Mesothelial cell of epicardium (in vitro differentiated cells): Measurements from ENCODE around the gene CCT5. TPM values are rescaled to one million over a fixed set of nuclear protein-coding genes. Genes with fewer than 3 reads are reported as not detected.

ENCODE experiments used
- DNase-seq, 2 experiments: peaks; one replicate each; pipeline ENCODE4 v3.0.0; 2021; ENCODE audit warnings: low spot score in 2 of 2; ENCODE audit not compliant: unreplicated experiment in 2 of 2
- H3K27ac Mint-ChIP-seq: 2 replicates; pipeline ENCODE4 v1.8.0; 2021; ENCODE audit warnings: mixed read lengths
- H3K27me3 Mint-ChIP-seq: 2 replicates; pipeline ENCODE4 v1.8.0; 2021; ENCODE audit warnings: low read depth, mixed read lengths
- H3K36me3 Mint-ChIP-seq: 2 replicates; pipeline ENCODE4 v1.8.0; 2021; ENCODE audit warnings: mixed read lengths
- H3K4me1 Mint-ChIP-seq: 2 replicates; pipeline ENCODE4 v1.8.0; 2021; ENCODE audit warnings: mixed read lengths
- H3K4me3 Mint-ChIP-seq: 2 replicates; pipeline ENCODE4 v1.8.0; 2021; ENCODE audit warnings: mild to moderate bottlenecking, moderate library complexity, mixed read lengths
- H3K9me3 Mint-ChIP-seq: 2 replicates; pipeline ENCODE4 v1.8.0; 2021; ENCODE audit warnings: mixed read lengths
- total RNA-seq: library from RNA; stranded (reverse); gene quantifications from 3 replicates; pipeline ENCODE4 v1.2.1, GENCODE V29; 2021
- TF ChIP-seq, protein P1 (sequence below): fragments of 200-600 bp; sonication (generic); IDR thresholded peaks from one replicate; pipeline ENCODE4 v1.5.0; 2021; ENCODE audit warnings: antibody characterized with exemption; ENCODE audit not compliant: unreplicated experiment

CCT5 gene
- total RNA-seq, 1 donor from 2014 or later, result 141 TPM

DNA sequence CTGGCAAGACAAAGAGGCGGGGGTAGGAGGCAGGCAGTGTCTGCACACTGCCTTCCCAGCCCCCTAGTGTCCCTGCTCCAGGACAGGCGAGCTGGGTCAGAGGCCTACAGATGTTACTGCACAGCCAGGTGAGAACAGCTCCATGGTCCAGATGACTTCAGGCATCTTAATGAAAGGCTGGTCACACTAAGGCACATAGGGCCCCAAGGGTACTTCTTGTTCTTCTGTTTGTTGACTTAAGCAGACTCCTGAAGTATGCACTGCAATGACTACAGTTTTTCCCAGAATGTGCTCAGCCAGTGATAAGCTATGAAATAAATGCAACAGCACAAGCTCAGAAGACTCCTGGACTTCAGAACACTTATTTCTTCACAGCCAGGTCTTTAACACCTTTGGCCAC, 27.8 kb upstream of the CCT5 start:
- Mint-ChIP-seq H3K36me3 (peaks cover 28% of the 10 kb centered on the region), H3K9me3 (peaks cover 16% of the 10 kb centered on the region), H3K4me1 (no peaks in the 10 kb centered on the region), H3K27me3 (no peaks in the 10 kb centered on the region), H3K27ac (no peak overlapping the region), H3K4me3 (no peak overlapping the region)
- TF ChIP-seq, protein P1, sequence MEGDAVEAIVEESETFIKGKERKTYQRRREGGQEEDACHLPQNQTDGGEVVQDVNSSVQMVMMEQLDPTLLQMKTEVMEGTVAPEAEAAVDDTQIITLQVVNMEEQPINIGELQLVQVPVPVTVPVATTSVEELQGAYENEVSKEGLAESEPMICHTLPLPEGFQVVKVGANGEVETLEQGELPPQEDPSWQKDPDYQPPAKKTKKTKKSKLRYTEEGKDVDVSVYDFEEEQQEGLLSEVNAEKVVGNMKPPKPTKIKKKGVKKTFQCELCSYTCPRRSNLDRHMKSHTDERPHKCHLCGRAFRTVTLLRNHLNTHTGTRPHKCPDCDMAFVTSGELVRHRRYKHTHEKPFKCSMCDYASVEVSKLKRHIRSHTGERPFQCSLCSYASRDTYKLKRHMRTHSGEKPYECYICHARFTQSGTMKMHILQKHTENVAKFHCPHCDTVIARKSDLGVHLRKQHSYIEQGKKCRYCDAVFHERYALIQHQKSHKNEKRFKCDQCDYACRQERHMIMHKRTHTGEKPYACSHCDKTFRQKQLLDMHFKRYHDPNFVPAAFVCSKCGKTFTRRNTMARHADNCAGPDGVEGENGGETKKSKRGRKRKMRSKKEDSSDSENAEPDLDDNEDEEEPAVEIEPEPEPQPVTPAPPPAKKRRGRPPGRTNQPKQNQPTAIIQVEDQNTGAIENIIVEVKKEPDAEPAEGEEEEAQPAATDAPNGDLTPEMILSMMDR, result no peak
- DNase-seq, result no peak

DNA sequence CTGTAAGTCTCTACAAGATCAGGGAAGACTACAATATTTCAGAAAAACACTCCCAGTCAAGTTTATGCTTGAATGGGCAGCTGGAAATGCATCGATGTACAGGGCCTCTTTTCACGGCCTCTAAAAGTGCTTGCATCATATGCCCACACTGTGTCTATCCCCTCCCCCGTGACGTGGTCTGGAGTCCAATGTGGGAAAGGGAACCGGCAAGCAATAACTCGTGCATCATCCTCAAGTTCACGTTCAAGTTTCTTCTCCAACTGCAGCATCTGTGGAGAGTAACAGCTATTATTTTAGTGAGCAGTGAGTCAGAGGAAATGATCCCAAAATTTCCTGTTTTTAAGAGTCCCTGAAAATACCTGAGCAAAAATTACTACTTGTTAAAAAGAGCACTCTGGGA, 22.7 kb upstream of the CCT5 start:
- DNase-seq, result no peak

DNA sequence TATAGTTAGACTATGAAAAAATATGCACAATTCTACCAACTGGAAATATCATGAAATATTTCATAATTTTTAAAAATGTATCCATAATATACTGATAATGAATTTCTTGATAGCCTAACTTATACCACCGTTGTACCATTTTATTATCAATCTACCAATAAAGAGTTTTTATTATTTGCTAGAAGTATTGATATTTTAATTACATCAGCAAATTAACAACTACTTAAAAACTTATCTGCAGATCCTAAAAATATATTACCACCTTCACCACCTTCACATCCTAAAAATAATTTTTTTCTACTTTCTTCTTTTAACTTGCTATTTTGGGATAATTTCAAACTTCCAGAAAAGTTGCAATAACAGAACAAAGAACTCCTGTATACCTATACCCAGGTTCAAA, 21.8 kb upstream of the CCT5 start:
- peaks cover 28% of the 10 kb centered on the region for H3K36me3 Mint-ChIP-seq

More for the DNA sequence above, 22.7 kb upstream of the CCT5 start:
- TF ChIP-seq, protein P1, result no peak
- Mint-ChIP-seq H3K36me3 (peaks cover 28% of the 10 kb centered on the region), H3K9me3 (peaks cover 16% of the 10 kb centered on the region), H3K4me1 (no peaks in the 10 kb centered on the region), H3K4me3 (no peak overlapping the region), H3K27me3 (no peaks in the 10 kb centered on the region), H3K27ac (no peak overlapping the region)

DNA sequence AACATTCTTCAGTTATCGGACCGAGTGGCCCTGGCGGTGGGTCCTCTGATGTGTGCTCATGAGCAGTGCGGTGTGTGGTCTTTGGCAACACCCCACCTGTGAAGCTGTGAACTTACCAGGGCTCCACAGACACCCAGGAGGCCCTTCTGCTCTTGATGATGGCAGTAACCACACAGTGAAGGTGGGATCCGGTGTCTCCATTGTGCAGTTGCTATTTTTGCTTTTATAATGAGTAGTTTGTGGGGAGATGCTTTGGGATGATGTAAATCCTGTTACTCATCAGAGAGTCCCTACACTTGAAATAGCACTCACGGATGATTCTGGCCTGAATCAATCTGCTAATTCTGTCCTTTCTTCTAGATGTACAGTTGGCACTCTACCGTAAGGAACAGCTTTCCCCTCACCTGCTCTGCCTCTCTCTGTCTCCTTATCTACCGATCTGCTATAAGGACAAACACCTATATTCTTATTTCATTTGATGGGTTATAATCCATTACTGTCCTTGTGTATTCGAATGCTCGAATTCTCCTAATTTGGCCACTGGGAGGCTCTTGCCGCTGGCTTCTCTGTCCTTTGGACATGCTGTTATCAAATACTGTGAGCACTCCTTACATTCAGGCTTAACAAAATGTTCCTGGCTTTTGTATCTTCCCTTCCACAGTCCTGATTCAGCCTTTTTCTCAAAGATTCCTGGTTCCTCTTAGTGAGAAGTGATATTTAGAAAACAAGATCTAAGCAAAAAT, 20.6 kb upstream of the CCT5 start:
- Mint-ChIP-seq H3K9me3 (peaks cover 9% of the 10 kb centered on the region), H3K27me3 (no peaks in the 10 kb centered on the region), H3K27ac (no peak overlapping the region), H3K36me3 (peaks cover 17% of the 10 kb centered on the region), H3K4me1 (no peaks in the 10 kb centered on the region), H3K4me3 (no peak overlapping the region)
- no peak for DNase-seq
- TF ChIP-seq, protein P1, result no peak

More for the DNA sequence above, 21.8 kb upstream of the CCT5 start:
- no peak overlapping the region for H3K4me3 Mint-ChIP-seq
- TF ChIP-seq, protein P1, result no peak
- H3K27me3 Mint-ChIP-seq, result no peaks in the 10 kb centered on the region
- H3K4me1 Mint-ChIP-seq, result no peaks in the 10 kb centered on the region
- DNase-seq, result no peak
- no peak overlapping the region for H3K27ac Mint-ChIP-seq
- peaks cover 16% of the 10 kb centered on the region for H3K9me3 Mint-ChIP-seq

DNA sequence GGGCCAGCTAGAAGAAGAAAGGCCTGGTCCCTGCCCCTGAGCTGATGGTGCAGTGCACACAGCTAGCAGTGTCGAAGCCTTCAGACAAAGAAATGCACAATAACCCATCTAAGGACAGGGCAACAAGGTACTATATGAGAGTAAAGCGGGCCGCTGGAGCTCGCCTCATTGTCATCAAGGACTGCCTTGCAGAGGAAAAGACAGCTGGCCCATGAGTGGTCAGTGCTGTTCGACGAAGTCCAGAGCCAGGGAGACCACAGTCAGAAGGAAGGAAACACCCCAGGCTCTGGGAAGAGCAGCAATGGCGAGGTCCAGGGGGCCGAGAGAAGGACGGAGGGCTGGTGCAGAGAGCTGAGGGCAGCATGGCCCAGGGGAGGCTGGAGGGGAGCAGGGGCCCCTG, 17.7 kb upstream of the CCT5 start:
- Mint-ChIP-seq H3K27ac (no peak overlapping the region), H3K27me3 (no peaks in the 10 kb centered on the region), H3K4me1 (peaks cover 4% of the 10 kb centered on the region), H3K4me3 (no peak overlapping the region), H3K36me3 (peaks cover 6% of the 10 kb centered on the region), H3K9me3 (no peaks in the 10 kb centered on the region)
- TF ChIP-seq, protein P1, result no peak
- no peak for DNase-seq
